ENCODE measurements around the gene MSANTD3. TPM values are rescaled to one million over a fixed set of nuclear protein-coding genes. Genes with fewer than 3 reads are reported as not detected.

Gene MSANTD3
- polyA plus RNA-seq, 1 donor: 14.3 TPM

Other genes starting within 250 kb of the MSANTD3 start
- 21.6 TPM for gene TEX10, start 74.2 kb upstream of the MSANTD3 start, polyA plus RNA-seq (ENCODE audit: insufficient read length)
- gene TMEFF1, start 46.0 kb downstream of the MSANTD3 start, polyA plus RNA-seq (ENCODE audit: insufficient read length): 1.5 TPM
- 276 TPM for gene CAVIN4, start 150.9 kb downstream of the MSANTD3 start, polyA plus RNA-seq (ENCODE audit: insufficient read length)